Fibroblast of lung (primary cell): ENCODE measurements around the gene CAPN12. TPM values are rescaled to one million over a fixed set of nuclear protein-coding genes. Genes with fewer than 3 reads are reported as not detected.

ENCODE experiments used
- DNase-seq, 2 donors: peaks; one replicate each; pipeline versions ENCODE4 v3.0.0 to v3.0.0-alpha.2; 2010; ENCODE audit warnings: low read depth in 2 of 2
- H2AFZ ChIP-seq: 2 replicates; pipeline ENCODE4 v1.5.1; 2012; ENCODE audit warnings: low read length, control low read depth, inconsistent platforms
- H3K27ac ChIP-seq: 2 replicates; pipeline ENCODE4 v1.5.1; 2011; ENCODE audit warnings: low read length, control low read depth; ENCODE audit not compliant: insufficient read depth
- H3K27me3 ChIP-seq: 2 replicates; pipeline ENCODE4 v1.5.1; 2011; ENCODE audit warnings: mild to moderate bottlenecking, low read length; ENCODE audit not compliant: control insufficient read depth, insufficient read depth
- H3K36me3 ChIP-seq: 2 replicates; pipeline ENCODE4 v1.5.1; 2011; ENCODE audit warnings: low read length; ENCODE audit not compliant: control insufficient read depth, insufficient read depth
- H3K4me1 ChIP-seq: 2 replicates; pipeline ENCODE4 v1.5.1; 2011; ENCODE audit warnings: low read length; ENCODE audit not compliant: control insufficient read depth, insufficient read depth; ENCODE audit errors: extremely low read depth
- H3K4me2 ChIP-seq: 2 replicates; pipeline ENCODE4 v1.5.1; 2011; ENCODE audit warnings: low read length, control low read depth; ENCODE audit not compliant: insufficient read depth; ENCODE audit errors: extremely low read depth
- H3K4me3 ChIP-seq, 4 experiments: fragments of 200-600 bp in 1 of 4; sonication (generic) in 1 of 4; replicated peaks in 1 of 4; 2 replicates each; pipeline ENCODE4 v1.5.1; 2011 to 2016; ENCODE audit warnings: low read length in 4 of 4, low read depth in 3 of 4, mild to moderate bottlenecking in 3 of 4, control low read depth in 2 of 4, inconsistent platforms in 1 of 4, mixed read lengths in 1 of 4; ENCODE audit not compliant: insufficient read depth in 1 of 4; ENCODE audit errors: control extremely low read depth in 1 of 4
- H3K79me2 ChIP-seq: 2 replicates; pipeline ENCODE4 v1.5.1; 2012; ENCODE audit warnings: mild to moderate bottlenecking, low read length, inconsistent platforms; ENCODE audit not compliant: control insufficient read depth, insufficient read depth
- H3K9ac ChIP-seq: 2 replicates; pipeline ENCODE4 v1.5.1; 2011; ENCODE audit warnings: mild to moderate bottlenecking, low read length, control low read depth; ENCODE audit not compliant: insufficient read depth
- H3K9me3 ChIP-seq: 2 replicates; pipeline ENCODE4 v1.5.1; 2012; ENCODE audit warnings: low read depth, low read length; ENCODE audit not compliant: control insufficient read depth, insufficient read depth
- H4K20me1 ChIP-seq: 2 replicates; pipeline ENCODE4 v1.5.1; 2011; ENCODE audit warnings: low read length; ENCODE audit not compliant: control insufficient read depth, insufficient read depth; ENCODE audit errors: extremely low read depth
- CTCF ChIP-seq, 2 donors: IDR thresholded peaks in 1 of 2; conservative IDR thresholded peaks in 1 of 2; 1 replicate in 1 of 2; 2 replicates in 1 of 2; pipeline ENCODE4 v1.5.1; 2011 to 2012; ENCODE audit warnings: low read length in 2 of 2, control low read depth in 1 of 2, inconsistent platforms in 1 of 2, low read depth in 1 of 2, mild to moderate bottlenecking in 1 of 2
- EZH2 ChIP-seq: IDR thresholded peaks from 2 replicates; pipeline ENCODE4 v1.5.1; 2012; ENCODE audit warnings: low read length, control low read depth, mild to moderate bottlenecking; ENCODE audit errors: missing control alignments
- polyA plus RNA-seq, 2 donors: library from polyadenylated mRNA; depleted of rRNA in 1 of 2; stranded (reverse) in 1 of 2; unstranded in 1 of 2; fragments of >200 nt; gene quantifications; 2 replicates each; pipeline ENCODE4 v1.2.1, GENCODE V29; 2011 to 2012; ENCODE audit warnings: missing spikeins in 1 of 2
- total RNA-seq: library from RNA; depleted of rRNA; stranded (reverse); fragments of >200 nt; gene quantifications from 2 replicates; pipeline ENCODE4 v1.2.1, GENCODE V29; 2014

The CAPN12 gene
- total and polyA plus RNA-seq, 2 donors (not counting 1 experiment from before 2014, with no cell fraction given): 0.20 to 0.50 TPM

GRCh38 chr19:38726284-38726673 lies 18.0 kb downstream of the CAPN12 start:
- H3K4me3 ChIP-seq: no peak overlapping the region
- no peak overlapping the region for H3K4me2 ChIP-seq
- no peaks in the 10 kb centered on the region for H3K27me3 ChIP-seq
- H3K27ac ChIP-seq: no peak overlapping the region
- DNase-seq: no peak
- H3K9ac ChIP-seq: no peak overlapping the region
- H2AFZ ChIP-seq: no peak overlapping the region
- H3K9me3 ChIP-seq: no peaks in the 10 kb centered on the region
- peaks cover 69% of the 10 kb centered on the region for H3K36me3 ChIP-seq
- H4K20me1 ChIP-seq: no peaks in the 10 kb centered on the region
- TF ChIP-seq CTCF (conservative IDR thresholded peaks at IDR 0.05 in 1 of 2, IDR thresholded peaks at IDR 0.05 in 1 of 2; ENCODE audit: low read depth in 1 of 2, low read length in 2 of 2): no peak
- no peak for TF ChIP-seq EZH2
- no peaks in the 10 kb centered on the region for H3K4me1 ChIP-seq
- peaks cover 8% of the 10 kb centered on the region for H3K79me2 ChIP-seq

GRCh38 chr19:38725469-38726283 lies 18.6 kb downstream of the CAPN12 start:
- no peak for TF ChIP-seq EZH2
- TF ChIP-seq CTCF (conservative IDR thresholded peaks at IDR 0.05 in 1 of 2, IDR thresholded peaks at IDR 0.05 in 1 of 2; ENCODE audit: low read depth in 1 of 2, low read length in 2 of 2): no peak
- no peak overlapping the region for H3K27ac ChIP-seq
- no peak overlapping the region for H3K9ac ChIP-seq
- H4K20me1 ChIP-seq: no peaks in the 10 kb centered on the region
- H2AFZ ChIP-seq: no peak overlapping the region
- H3K4me3 ChIP-seq: no peak overlapping the region
- no peak for DNase-seq
- peaks cover 69% of the 10 kb centered on the region for H3K36me3 ChIP-seq
- H3K9me3 ChIP-seq: no peaks in the 10 kb centered on the region
- H3K4me2 ChIP-seq: no peak overlapping the region
- H3K27me3 ChIP-seq: no peaks in the 10 kb centered on the region
- H3K79me2 ChIP-seq: peaks cover 9% of the 10 kb centered on the region
- H3K4me1 ChIP-seq: no peaks in the 10 kb centered on the region

- H3K79me2 ChIP-seq: peaks cover 15% of the 10 kb centered on the region
Observed at GRCh38 chr19:38723990-38724854, 20.1 kb downstream of the CAPN12 start.

More at GRCh38 chr19:38723990-38724854, 20.1 kb downstream of the CAPN12 start:
- Histone ChIP-seq H3K9me3 (no peaks in the 10 kb centered on the region), H3K27me3 (no peaks in the 10 kb centered on the region), H3K36me3 (peaks cover 74% of the 10 kb centered on the region), H3K4me3 (no peak overlapping the region), H3K9ac (no peak overlapping the region), H2AFZ (no peak overlapping the region), H3K4me1 (peaks cover 4% of the 10 kb centered on the region), H3K4me2 (no peak overlapping the region), H4K20me1 (no peaks in the 10 kb centered on the region), H3K27ac (no peak overlapping the region)
- DNase-seq: no peak
- TF ChIP-seq EZH2 (no peak), CTCF (conservative IDR thresholded peaks at IDR 0.05 in 1 of 2, IDR thresholded peaks at IDR 0.05 in 1 of 2; ENCODE audit: low read depth in 1 of 2, low read length in 2 of 2) (no peak)
